GM21367 (cell line): ENCODE data around the gene MYMX.

ENCODE experiments used
- ATAC-seq: cut with Tn5 transposase; IDR thresholded peaks from one replicate; pipeline ENCODE4 v1.9.1; 2021; ENCODE audit not compliant: unreplicated experiment

The MYMX gene

DNA sequence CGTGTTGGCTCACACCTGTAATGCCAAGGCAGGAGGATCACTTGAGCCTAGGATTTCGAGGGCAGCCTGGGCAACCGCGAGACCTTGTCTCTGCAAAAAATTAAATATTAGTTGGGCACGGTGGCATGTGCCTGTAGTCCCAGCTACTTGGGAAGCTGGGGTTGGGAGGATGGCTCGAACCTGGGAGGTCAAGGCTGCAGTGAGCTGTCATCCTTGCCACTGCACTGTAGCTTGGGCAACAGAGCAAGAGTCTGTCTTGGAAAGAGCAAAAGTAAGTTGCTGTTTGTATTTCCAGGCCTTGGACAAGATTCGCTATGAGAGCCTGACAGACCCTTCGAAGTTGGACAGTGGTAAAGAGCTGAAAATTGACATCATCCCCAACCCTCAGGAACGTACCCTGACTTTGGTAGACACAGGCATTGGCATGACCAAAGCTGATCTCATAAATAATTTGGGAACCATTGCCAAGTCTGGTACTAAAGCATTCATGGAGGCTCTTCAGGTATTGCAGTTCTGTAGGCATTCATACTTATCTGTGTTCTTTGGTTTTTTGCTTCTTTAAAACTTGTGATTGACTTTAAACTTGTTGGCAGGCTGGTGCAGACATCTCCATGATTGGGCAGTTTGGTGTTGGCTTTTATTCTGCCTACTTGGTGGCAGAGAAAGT is 32.5 kb downstream of the MYMX start:
- ATAC-seq, result no peak

DNA sequence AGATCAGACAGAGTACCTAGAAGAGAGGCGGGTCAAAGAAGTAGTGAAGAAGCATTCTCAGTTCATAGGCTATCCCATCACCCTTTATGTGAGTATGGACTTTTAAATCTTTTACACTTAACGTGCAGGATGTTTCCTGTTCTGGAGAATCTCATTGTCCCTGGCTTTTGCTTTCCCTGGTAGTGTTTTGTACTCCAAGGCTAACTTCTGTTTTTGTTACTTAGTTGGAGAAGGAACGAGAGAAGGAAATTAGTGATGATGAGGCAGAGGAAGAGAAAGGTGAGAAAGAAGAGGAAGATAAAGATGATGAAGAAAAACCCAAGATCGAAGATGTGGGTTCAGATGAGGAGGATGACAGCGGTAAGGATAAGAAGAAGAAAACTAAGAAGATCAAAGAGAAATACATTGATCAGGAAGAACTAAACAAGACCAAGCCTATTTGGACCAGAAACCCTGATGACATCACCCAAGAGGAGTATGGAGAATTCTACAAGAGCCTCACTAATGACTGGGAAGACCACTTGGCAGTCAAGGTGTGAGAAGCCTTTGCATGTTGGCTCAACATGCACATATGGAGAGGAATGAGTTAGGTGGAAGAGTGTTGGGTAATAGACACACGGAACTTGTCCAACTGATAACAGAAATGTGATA is 33.5 kb downstream of the MYMX start:
- no peak for ATAC-seq

DNA sequence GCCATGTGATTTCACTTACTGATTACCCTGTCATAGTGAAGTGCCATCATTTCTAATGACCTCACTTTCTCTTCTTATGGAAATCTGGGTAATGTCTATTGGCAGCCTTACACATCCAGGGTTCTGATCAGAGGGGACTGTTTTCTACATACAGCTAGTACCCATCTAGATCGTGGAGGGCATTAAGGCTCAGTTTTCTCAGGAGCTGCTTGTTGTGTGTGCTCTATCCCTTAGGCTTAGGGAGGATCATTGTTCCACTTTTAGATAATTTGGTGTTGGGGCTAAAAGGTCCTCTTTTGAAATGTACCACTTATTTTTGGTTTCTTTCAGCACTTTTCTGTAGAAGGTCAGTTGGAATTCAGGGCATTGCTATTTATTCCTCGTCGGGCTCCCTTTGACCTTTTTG is 34.0 kb downstream of the MYMX start:
- ATAC-seq, result no peak

DNA sequence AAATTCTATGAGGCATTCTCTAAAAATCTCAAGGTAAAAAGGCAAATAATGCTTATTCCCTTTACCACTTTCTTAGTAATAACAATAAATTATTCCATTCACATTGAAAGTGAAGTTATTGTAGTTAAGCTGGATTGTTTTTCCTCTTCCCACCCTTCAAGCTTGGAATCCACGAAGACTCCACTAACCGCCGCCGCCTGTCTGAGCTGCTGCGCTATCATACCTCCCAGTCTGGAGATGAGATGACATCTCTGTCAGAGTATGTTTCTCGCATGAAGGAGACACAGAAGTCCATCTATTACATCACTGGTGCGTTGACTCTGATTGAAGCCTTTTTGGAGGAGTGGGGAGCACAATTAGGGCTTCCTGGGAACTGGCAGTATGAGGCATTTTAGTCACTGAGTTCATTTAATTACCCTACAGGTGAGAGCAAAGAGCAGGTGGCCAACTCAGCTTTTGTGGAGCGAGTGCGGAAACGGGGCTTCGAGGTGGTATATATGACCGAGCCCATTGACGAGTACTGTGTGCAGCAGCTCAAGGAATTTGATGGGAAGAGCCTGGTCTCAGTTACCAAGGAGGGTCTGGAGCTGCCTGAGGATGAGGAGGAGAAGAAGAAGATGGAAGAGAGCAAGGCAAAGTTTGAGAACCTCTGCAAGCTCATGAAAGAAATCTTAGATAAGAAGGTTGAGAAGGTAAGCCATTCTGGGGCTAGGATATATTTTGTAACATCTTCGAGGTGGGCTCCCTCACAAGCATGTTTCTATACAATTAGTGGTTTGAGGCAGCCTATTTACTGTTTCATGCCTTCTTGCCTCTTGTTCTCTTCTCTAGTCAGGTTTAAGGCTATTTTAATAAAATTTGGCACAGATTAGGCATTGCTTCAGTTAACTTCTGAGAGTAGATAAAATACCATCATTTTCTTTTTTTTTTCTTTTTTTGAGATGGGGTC is 35.1 kb downstream of the MYMX start:
- no peak for ATAC-seq

DNA sequence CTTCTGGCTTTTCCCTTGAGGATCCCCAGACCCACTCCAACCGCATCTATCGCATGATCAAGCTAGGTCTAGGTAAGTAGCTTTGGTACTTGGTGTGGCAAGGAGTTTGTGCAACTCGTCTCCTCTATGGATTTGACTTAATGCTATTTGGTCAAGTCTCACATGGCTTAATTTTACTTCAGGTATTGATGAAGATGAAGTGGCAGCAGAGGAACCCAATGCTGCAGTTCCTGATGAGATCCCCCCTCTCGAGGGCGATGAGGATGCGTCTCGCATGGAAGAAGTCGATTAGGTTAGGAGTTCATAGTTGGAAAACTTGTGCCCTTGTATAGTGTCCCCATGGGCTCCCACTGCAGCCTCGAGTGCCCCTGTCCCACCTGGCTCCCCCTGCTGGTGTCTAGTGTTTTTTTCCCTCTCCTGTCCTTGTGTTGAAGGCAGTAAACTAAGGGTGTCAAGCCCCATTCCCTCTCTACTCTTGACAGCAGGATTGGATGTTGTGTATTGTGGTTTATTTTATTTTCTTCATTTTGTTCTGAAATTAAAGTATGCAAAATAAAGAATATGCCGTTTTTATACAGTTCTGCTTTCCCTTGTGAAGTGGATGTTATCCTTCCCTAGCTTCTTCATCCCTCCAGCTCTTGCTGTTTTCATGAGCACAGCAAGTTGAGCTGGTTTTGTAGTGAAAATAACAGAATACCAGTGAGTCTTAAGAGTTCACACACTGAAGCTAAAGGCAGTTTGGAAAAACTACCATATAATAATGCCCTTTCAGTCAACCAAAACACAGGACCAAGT is 36.8 kb downstream of the MYMX start:
- ATAC-seq, result no peak

DNA sequence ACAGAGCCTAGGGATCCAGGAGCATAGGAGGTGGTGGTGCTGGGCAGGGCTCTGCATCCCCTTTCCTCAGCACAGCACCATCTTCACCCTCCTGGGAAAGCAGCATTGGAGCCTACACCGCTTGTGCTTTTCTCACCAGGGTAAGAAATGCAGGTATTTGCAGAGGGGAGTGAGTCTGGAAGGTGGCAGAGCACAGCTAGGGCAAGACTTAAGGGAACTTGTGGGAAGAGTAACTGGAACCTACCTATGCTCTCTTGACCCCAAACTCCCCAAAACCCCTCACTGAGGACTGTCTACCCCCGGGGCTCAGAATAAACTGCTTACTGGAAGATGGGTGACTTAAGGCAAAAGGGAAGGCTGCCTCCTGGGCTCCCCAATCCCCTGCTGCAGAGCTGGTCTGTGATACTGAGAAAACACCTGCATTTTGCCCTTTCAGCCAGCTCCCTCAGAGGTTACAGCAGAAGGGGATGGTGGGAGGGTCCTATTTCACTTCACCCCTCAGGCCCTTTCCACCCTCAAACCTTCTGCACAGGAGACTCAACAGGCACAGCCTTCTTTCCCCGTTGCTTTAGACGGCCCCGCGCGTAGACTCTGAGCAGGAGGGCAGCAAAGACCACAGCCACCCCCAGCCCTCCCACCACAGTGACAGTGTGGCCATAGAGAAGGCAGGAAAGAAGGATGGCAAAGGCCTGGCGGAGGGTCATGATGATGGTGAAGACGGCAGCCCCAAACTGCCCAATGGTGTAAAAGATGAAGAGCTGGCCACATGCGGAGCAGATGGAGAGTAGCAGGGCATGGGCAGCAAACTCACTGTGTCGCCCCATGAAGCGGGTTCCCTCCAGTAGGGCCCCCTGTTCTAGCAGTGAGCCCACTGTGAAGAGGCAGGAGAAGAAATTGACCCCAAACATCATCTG is 37.7 kb downstream of the MYMX start:
- ATAC-seq, result no peak

DNA sequence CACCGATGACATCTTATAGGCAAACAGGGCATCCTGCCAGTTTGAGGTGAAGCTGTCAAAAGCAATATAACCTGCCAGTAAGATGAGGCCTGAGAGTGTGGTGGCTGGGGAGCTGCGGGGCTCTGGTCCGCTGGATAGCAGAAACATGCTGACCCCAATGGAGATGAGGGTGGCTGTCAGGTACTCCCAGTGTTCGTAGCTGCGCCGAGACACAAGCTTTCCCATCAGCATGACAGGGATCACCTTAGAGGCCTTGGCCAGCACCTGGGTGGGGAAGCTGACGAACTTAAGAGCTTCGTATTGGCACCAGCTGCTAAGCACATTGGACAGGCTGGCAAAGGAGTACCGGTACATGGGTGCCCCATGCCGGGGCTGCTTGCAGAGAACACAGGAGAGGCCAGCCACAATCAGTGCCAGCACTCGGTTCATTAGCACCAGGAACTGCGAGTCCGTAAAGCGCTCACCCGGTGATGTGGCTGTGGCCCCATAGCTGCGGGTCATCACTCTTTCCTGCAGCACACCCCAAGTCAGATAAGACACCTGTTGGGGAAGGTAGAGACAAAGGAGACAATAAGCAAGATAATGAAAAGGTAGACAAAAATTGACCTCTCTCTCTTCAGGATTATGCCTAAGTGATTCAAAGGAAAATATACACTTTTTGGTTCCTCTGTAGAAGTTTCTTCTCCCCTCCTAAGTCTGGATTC is 38.5 kb downstream of the MYMX start:
- no peak for ATAC-seq

DNA sequence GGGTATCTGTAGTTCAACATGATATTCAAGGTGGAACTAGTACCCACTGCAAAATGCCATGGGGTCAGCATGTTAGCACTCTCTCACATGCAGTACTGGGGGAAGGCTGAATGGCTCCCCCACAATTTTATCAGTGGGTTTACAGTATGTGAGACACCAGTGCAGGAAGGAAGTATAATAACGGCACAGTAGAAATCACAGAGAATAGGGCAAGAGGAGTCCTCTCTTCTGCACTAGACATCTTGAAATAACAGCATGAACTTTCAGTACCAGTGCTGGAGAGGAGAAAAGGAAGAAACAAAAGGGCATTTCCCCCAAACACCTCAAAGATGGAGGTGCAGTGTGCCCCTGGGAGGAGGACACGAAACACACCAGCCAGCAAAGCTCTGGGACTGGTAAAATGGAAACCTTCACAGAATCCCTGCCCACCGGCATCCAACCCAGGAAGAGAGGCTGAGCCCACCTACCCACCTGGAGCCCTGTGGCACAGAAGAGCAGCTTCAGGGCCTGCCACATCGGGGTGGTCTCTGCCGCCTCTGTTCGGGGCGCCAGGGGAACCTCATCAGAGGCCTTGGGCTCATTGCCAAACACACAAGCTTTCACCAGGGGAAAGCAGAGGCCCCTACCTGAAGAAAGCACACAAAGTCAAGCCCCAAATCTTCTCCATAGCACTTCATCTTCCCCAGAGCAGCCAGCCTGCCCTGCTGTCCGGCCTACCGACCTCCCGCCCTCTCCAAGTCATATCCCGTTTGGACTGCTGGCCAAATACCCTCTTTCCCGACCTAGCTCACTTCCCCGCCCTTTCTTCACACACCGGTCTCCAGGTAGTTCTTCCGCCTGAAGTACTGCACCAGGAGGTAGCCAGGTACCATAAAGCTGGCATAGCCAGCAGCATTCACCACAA is 39.4 kb downstream of the MYMX start:
- ATAC-seq, result no peak

DNA sequence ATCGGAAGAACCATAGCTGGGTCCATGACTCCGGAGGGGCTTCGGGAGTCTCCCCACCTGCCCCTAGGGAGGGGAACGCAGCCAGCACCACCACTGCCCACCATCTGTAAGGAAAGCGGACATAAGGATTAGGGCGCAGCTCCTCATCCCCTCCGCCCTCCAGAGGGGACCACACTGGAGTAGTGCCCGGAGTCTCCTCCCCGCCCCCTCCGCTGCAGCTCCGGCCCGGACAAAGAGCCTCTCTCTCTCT is 40.0 kb downstream of the MYMX start:
- ATAC-seq, result no peak

DNA sequence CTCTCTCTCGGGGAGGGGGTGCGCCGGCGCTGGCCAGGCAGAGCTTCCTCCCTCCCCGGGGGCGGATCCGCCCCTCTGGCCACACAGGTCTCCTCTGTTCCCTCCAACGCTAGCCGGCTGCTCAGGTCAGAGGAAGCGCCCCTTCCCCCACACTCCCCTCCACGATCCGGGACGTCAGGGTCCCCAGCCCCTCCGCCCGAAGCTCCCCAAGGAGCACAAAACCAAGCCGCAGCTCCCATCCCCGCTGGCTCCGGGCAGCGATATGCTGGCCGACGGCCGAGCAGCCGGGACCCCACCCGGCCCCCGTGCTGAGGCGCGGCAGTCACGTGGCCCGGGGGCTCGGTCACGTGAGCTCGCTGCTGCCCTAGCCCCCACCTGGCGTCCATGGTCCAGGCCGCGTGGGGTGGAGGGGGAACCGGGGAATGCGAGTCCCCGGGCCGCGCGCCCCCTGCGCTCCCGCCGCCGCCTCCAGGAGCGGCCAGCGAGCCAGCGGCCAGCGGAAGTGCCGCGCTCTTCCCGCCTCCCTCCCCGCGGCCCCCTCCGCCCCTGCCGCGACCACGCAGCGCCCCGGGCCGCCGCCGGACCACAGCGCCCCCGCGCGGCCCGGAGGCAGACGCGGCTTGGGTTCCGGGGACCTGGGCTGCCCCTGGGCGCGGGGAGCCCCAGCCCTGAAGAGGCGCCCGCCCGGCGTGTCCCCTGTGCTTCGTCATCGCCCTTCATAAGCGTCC is 40.5 kb downstream of the MYMX start, which contains the start of gene SLC35B2:
Gene SLC35B2 (minus strand): TSS at position 504 of the 728 bp plus-strand sequence. CDS start 118 bp downstream, at position 386.
- ATAC-seq, result peak; percentile 35

DNA sequence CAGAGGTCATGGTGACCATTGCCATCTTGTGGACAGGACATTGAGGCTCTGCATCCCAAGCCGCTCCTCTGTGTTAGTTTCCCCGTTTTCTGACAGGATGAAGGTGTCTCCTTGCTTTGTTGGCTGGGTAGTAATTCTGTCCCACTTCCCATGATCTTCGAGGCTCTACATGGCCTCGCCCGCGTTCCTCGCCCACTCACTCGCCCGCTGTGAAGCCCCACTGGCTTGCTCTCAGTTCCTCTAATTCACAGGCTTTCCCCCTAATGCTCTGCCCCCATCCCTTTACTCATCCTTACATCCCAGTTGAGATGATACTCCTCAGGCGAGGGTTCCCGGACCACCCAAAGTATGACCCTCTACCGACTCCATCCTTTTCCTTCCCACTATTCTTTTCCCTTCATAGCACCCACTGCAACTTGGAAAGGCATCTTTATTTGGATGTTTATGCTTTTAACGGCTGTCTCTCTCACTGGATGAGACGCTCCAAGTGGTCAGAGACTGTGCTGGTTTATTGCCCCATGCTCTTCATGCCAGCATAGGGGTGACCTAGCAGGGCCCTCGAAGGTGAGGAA is 41.1 kb downstream of the MYMX start:
- peak; percentile 1 for ATAC-seq

DNA sequence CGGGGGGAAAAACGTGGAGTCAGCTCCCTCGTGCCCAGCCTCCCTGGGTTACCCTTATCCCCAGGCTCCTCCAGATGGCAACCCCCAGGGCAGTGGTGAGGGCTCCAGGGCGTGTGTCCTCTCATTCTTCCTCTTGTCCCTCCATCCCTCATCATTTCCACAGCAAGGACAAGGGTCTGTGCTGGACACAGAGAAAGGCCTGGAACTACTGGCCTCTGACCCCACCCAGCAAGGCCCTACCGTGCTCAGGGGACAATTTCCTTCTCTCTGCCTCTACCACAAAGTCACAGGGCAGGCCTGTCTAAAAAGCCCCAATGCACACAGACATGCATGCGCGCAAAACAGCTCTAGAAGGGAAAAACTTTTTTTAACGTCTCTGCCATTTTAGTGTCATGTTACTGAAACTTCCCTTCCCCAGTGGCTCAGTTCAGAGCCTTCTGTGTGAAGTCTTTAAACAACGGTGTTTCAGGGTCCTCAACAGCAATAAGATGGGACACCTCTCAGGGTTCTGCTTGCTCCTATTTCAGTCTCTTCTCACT is 41.7 kb downstream of the MYMX start:
- ATAC-seq, result no peak

DNA sequence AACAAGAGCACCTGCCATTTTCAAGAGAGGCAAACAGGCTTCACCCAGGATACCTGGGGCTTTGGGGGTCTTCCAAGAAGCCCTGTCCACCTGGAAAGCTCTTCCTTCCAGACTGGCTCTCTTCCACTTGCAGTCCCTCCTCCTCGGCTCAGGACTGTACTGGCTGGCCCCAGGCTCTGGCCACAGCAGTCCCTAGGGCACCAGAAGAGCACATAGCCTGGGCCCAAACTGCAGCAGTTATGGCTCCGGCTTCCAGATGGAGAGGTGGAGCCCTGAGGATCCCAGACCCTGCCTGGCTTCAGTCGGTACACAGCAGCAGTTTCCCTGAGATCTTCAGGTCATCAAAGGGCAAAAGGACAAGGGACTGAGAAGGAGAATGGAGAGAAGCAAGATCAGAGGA is 42.2 kb downstream of the MYMX start:
- no peak for ATAC-seq

DNA sequence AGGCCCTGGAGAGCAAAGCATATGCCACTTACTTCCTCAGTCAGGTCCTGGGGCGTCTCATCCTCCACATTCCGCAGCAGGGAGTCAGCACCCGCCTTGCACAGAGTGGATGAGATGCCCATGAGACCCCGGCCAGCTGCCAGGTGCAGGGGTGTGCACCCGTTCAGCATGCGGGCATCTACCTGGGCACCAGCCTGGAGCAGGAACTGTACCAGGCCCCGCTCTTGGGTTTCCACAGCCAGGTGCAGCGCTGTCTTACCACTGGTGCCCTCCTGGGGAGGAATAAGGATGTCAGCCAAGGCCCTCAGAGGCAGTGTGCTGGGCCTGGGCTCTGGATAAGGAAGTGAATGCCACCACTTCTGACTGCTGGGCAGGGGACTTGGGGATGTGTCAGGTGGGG is 43.3 kb downstream of the MYMX start:
- ATAC-seq, result no peak

DNA sequence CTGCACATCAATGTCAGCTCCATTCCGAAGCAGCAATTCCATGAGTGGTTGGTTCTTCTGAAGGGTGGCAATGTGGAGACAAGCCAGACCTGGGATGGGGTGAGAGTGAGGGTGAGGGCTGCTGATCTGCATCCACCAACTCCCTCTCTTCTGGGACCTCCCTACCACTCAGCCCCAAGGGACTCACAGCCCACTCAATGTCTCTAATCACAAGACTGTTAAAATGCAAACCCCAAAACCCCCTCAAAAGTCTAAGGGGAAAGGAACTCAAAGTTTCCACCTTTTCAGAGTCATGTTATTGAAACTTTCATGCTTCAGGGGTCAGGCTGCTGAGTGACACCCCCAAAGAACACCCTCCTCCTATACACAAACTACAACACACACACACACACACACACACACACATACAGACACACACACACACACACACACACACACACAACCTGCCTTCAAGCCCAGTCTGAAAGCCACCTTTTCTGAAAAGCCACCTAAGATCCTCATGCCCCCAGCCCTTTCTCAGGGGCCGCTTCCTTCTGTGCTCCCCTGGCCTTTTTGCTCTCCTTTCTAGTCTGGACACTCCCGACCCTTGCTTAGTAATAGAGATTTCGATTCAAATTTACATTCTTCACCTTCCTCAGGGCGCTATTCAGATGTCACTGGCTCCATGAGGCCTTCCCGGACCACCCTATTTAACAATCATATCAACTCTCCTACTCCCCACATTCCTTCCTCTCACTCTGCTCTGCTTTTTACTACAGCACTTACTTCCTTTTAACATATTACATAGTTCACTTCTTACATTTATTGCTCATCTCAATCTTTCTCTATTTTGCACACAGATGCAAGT is 43.9 kb downstream of the MYMX start:
- ATAC-seq, result no peak

DNA sequence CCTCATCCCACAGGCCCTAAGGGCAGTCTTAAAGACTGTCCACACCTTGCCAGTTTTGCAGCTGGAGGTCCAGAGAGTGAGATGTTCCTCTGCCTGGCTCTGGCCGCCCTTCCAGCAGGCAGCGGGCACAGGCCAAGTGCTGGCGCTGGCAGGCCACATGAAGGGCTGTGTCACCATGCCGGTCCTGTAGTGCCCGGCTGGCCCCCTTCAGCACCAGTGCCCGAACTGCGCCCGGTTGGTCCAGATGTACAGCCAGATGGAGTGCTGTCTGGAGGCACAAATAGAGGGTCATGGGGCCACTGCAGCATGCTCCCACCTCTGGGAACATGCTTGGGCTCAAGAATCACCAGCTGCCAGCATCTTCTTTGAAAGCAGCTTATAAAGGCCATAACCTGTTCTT is 44.9 kb downstream of the MYMX start:
- ATAC-seq, result no peak
